HG02571 (cell line): ENCODE measurements around the gene GRK5.
"Not testable (repeated sequence)": the region's sequence is repeated elsewhere in the genome, so short reads cannot be mapped to it uniquely, and the experiment has no call there.

ENCODE experiments used
- ATAC-seq: cut with Tn5 transposase; IDR thresholded peaks from one replicate; pipeline ENCODE4 v1.9.1; 2021; ENCODE audit warnings: mild to moderate bottlenecking, moderate library complexity; ENCODE audit not compliant: unreplicated experiment

Gene GRK5

GRCh38 chr10:119431034-119431772 is 223.8 kb downstream of the GRK5 start:
- ATAC-seq, result no peak

- ATAC-seq, result no peak
Measured at GRCh38 chr10:119431773-119432135, 224.4 kb downstream of the GRK5 start.

- not testable (repeated sequence) for ATAC-seq
Measured at GRCh38 chr10:119434942-119435341, 227.6 kb downstream of the GRK5 start.

- ATAC-seq, result no peak
Measured at GRCh38 chr10:119438717-119439116, 231.3 kb downstream of the GRK5 start.

GRCh38 chr10:119439922-119440321 is 232.6 kb downstream of the GRK5 start:
- no peak for ATAC-seq

- ATAC-seq, result no peak
Measured at GRCh38 chr10:119441151-119441821, 233.9 kb downstream of the GRK5 start.

- ATAC-seq, result no peak
Measured at GRCh38 chr10:119441921-119442757, 234.8 kb downstream of the GRK5 start.

GRCh38 chr10:119442758-119443060 is 235.3 kb downstream of the GRK5 start:
- ATAC-seq, result no peak

GRCh38 chr10:119443441-119443840 is 236.1 kb downstream of the GRK5 start:
- ATAC-seq, result no peak

GRCh38 chr10:119443970-119444660 is 236.7 kb downstream of the GRK5 start:
- no peak for ATAC-seq

- no peak for ATAC-seq
Measured at GRCh38 chr10:119444866-119445265, 237.5 kb downstream of the GRK5 start.

GRCh38 chr10:119445311-119445934 is 238.1 kb downstream of the GRK5 start:
- ATAC-seq, result peak; percentile 58

- ATAC-seq, result no peak
Measured at GRCh38 chr10:119445935-119446317, 238.6 kb downstream of the GRK5 start.

GRCh38 chr10:119446441-119447277 is 239.3 kb downstream of the GRK5 start:
- ATAC-seq, result no peak

- ATAC-seq, result no peak
Measured at GRCh38 chr10:119447421-119447820, 240.1 kb downstream of the GRK5 start.

GRCh38 chr10:119447823-119448546 is 240.6 kb downstream of the GRK5 start:
- no peak for ATAC-seq

GRCh38 chr10:119448628-119449584 is 241.5 kb downstream of the GRK5 start:
- no peak for ATAC-seq
